Chondrocyte (in vitro differentiated cells): Measurements from ENCODE around the gene JMJD8. TPM values are rescaled to one million over a fixed set of nuclear protein-coding genes. Genes with fewer than 3 reads are reported as not detected.

Experiments
- DNase-seq: peaks from one replicate; pipeline ENCODE4 v3.0.0; 2021; ENCODE audit warnings: mixed read lengths, low spot score
- H3K27ac Mint-ChIP-seq: one replicate; pipeline ENCODE4 v1.8.0; 2021; ENCODE audit warnings: mild to moderate bottlenecking, moderate library complexity, mixed read lengths; ENCODE audit not compliant: unreplicated experiment
- H3K27me3 Mint-ChIP-seq: 2 replicates; pipeline ENCODE4 v1.8.0; 2021; ENCODE audit warnings: low read depth, mixed read lengths
- H3K36me3 Mint-ChIP-seq: 2 replicates; pipeline ENCODE4 v1.8.0; 2021; ENCODE audit warnings: low read depth, mixed read lengths
- H3K4me1 Mint-ChIP-seq: 2 replicates; pipeline ENCODE4 v1.8.0; 2021; ENCODE audit warnings: low read depth, mild to moderate bottlenecking, mixed read lengths
- H3K4me3 Mint-ChIP-seq: one replicate; pipeline ENCODE4 v1.8.0; 2021; ENCODE audit warnings: mild to moderate bottlenecking, moderate library complexity, mixed read lengths; ENCODE audit not compliant: unreplicated experiment
- H3K9me3 Mint-ChIP-seq: 2 replicates; pipeline ENCODE4 v1.8.0; 2021; ENCODE audit warnings: low read depth, mixed read lengths
- CTCF ChIP-seq: fragments of 200-600 bp; sonication (generic); IDR thresholded peaks from 2 replicates; pipeline ENCODE4 v1.5.0; 2021; ENCODE audit warnings: antibody characterized with exemption, mild to moderate bottlenecking, moderate library complexity
- total RNA-seq: library from RNA; stranded (reverse); gene quantifications from 3 replicates; pipeline ENCODE4 v1.2.1, GENCODE V29; 2021

Gene JMJD8
- total RNA-seq, 1 donor from 2014 or later: 39.2 TPM

- Mint-ChIP-seq H3K36me3 (peaks cover 2% of the 10 kb centered on the region), H3K27me3 (no peaks in the 10 kb centered on the region), H3K4me3 (peak within 1 kb of the TSS; percentile 57), H3K4me1 (peaks cover 14% of the 10 kb centered on the region), H3K27ac (no peak within 1 kb of the TSS), H3K9me3 (no peaks in the 10 kb centered on the region)
- DNase-seq: no peak
- no peak for TF ChIP-seq CTCF
Measured at GRCh38 chr16:674968-675883, 8.9 kb downstream of the JMJD8 start, which contains the start of gene RHBDL1. Gene RHBDL1 (plus strand): TSS chr16:675671. CDS start chr16:675791, 120 bp downstream.

- no peaks in the 10 kb centered on the region for H3K9me3 Mint-ChIP-seq
- DNase-seq: no peak
- TF ChIP-seq CTCF: no peak
- no peak overlapping the region for H3K4me3 Mint-ChIP-seq
- H3K36me3 Mint-ChIP-seq: peaks cover 2% of the 10 kb centered on the region
- H3K27ac Mint-ChIP-seq: peak overlapping the region; percentile 57
- H3K27me3 Mint-ChIP-seq: no peaks in the 10 kb centered on the region
- H3K4me1 Mint-ChIP-seq: peaks cover 12% of the 10 kb centered on the region
Measured at GRCh38 chr16:674214-674881, 9.8 kb downstream of the JMJD8 start.

- Mint-ChIP-seq H3K36me3 (peaks cover 2% of the 10 kb centered on the region), H3K9me3 (no peaks in the 10 kb centered on the region), H3K4me3 (no peak overlapping the region), H3K27ac (no peak overlapping the region), H3K27me3 (no peaks in the 10 kb centered on the region), H3K4me1 (peaks cover 12% of the 10 kb centered on the region)
- TF ChIP-seq CTCF: no peak
- no peak for DNase-seq
Measured at GRCh38 chr16:673399-673991, 10.6 kb downstream of the JMJD8 start.

GRCh38 chr16:672851-673250 lies 11.3 kb downstream of the JMJD8 start:
- Mint-ChIP-seq H3K27ac (no peak overlapping the region), H3K36me3 (peaks cover 2% of the 10 kb centered on the region), H3K4me1 (peaks cover 12% of the 10 kb centered on the region), H3K4me3 (no peak overlapping the region), H3K9me3 (no peaks in the 10 kb centered on the region), H3K27me3 (no peaks in the 10 kb centered on the region)
- no peak for TF ChIP-seq CTCF
- DNase-seq: no peak

GRCh38 chr16:672371-672770 lies 11.8 kb downstream of the JMJD8 start:
- H3K36me3 Mint-ChIP-seq: peaks cover 2% of the 10 kb centered on the region
- H3K27ac Mint-ChIP-seq: no peak overlapping the region
- DNase-seq: no peak
- TF ChIP-seq CTCF: no peak
- peaks cover 15% of the 10 kb centered on the region for H3K4me1 Mint-ChIP-seq
- no peaks in the 10 kb centered on the region for H3K27me3 Mint-ChIP-seq
- no peaks in the 10 kb centered on the region for H3K9me3 Mint-ChIP-seq
- H3K4me3 Mint-ChIP-seq: no peak overlapping the region
